WTC11 (cell line): ENCODE results near the gene PTX4. TPM values are rescaled to one million over a fixed set of nuclear protein-coding genes. Genes with fewer than 3 reads are reported as not detected.

Source experiments
- ATAC-seq: fragments of 200-7000 bp; cut with Tn5 transposase; 2 replicates; pipeline ENCODE4 v1.10.0; 2021; ENCODE audit warnings: mild to moderate bottlenecking, moderate library complexity
- CTCF ChIA-PET: fragments of 300-600 bp; sonication (Branson Sonifier 250); formaldehyde crosslinking; loops from one replicate; lab custom pipeline; 2021; ENCODE audit warnings: antibody characterized with exemption; lab: Charles Lee
- POLR2A ChIA-PET: fragments of 350-600 bp; sonication (Branson Sonifier 250); formaldehyde crosslinking; loops from one replicate; lab custom pipeline; 2021; ENCODE audit warnings: antibody characterized with exemption; lab: Charles Lee
- DNase-seq: peaks from one replicate; pipeline ENCODE4 v3.0.0; 2021; ENCODE audit warnings: low spot score
- H3K27ac Mint-ChIP-seq: 2 replicates; pipeline ENCODE4 v1.8.0; 2021; ENCODE audit warnings: mixed read lengths
- H3K27me3 Mint-ChIP-seq: 2 replicates; pipeline ENCODE4 v1.8.0; 2021; ENCODE audit warnings: low read depth, mild to moderate bottlenecking, moderate library complexity, mixed read lengths
- H3K36me3 Mint-ChIP-seq: 2 replicates; pipeline ENCODE4 v1.8.0; 2021; ENCODE audit warnings: mixed read lengths
- H3K4me1 Mint-ChIP-seq: 2 replicates; pipeline ENCODE4 v1.8.0; 2022; ENCODE audit warnings: mixed read lengths
- H3K4me3 Mint-ChIP-seq: 2 replicates; pipeline ENCODE4 v1.8.0; 2021; ENCODE audit warnings: mild to moderate bottlenecking, moderate library complexity, mixed read lengths
- H3K9me3 Mint-ChIP-seq: 2 replicates; pipeline ENCODE4 v1.8.0; 2021; ENCODE audit warnings: mixed read lengths
- ATF2 ChIP-seq: sonication (generic); formaldehyde crosslinking; IDR thresholded peaks from 2 replicates; pipeline ENCODE4 v1.8.1; 2022; ENCODE audit warnings: low read depth, missing genetic modification reagents, borderline replicate concordance
- CBFB ChIP-seq: sonication (generic); formaldehyde crosslinking; IDR thresholded peaks from 2 replicates; pipeline ENCODE4 v1.8.1; 2022; ENCODE audit warnings: mild to moderate bottlenecking, low read depth, missing genetic modification reagents
- CTCF ChIP-seq: fragments of 200-600 bp; IDR thresholded peaks from 2 replicates; pipeline ENCODE4 v1.8.0; 2022; ENCODE audit warnings: antibody characterized with exemption
- E2F1 ChIP-seq: sonication (generic); formaldehyde crosslinking; IDR thresholded peaks from 2 replicates; pipeline ENCODE4 v1.8.0; 2022; ENCODE audit warnings: mild to moderate bottlenecking, missing genetic modification reagents
- E2F5 ChIP-seq: sonication (generic); formaldehyde crosslinking; IDR thresholded peaks from 2 replicates; pipeline ENCODE4 v1.8.1; 2022; ENCODE audit warnings: mild to moderate bottlenecking, moderate library complexity, missing genetic modification reagents
- HMGA2 ChIP-seq: fragments of 250-450 bp; sonication (Bioruptor Pico); IDR thresholded peaks from 2 replicates; pipeline ENCODE4 v1.4.0; 2021; ENCODE audit warnings: mild to moderate bottlenecking, moderate library complexity
- JUN ChIP-seq: sonication (generic); formaldehyde crosslinking; IDR thresholded peaks from 2 replicates; pipeline ENCODE4 v1.8.0; 2023; ENCODE audit warnings: mild to moderate bottlenecking, missing genetic modification reagents
- KAT7 ChIP-seq: sonication (generic); formaldehyde crosslinking; IDR thresholded peaks from 2 replicates; pipeline ENCODE4 v1.8.1; 2023; ENCODE audit warnings: missing genetic modification reagents, mild to moderate bottlenecking, borderline replicate concordance
- MLX ChIP-seq: sonication (generic); formaldehyde crosslinking; IDR thresholded peaks from 2 replicates; pipeline ENCODE4 v1.8.1; 2023; ENCODE audit warnings: mild to moderate bottlenecking, missing genetic modification reagents, moderate library complexity
- MYBL2 ChIP-seq: sonication (generic); formaldehyde crosslinking; IDR thresholded peaks from 2 replicates; pipeline ENCODE4 v1.8.1; 2023; ENCODE audit warnings: mild to moderate bottlenecking, moderate library complexity, missing genetic modification reagents
- NFATC4 ChIP-seq: fragments of 250-450 bp; sonication (Bioruptor Pico); IDR thresholded peaks from 2 replicates; pipeline ENCODE4 v1.9.0; 2021; ENCODE audit warnings: mild to moderate bottlenecking
- NFE2L1 ChIP-seq: sonication (generic); formaldehyde crosslinking; IDR thresholded peaks from 2 replicates; pipeline ENCODE4 v1.8.1; 2023; ENCODE audit warnings: missing genetic modification reagents
- PRDM15 ChIP-seq: sonication (generic); formaldehyde crosslinking; IDR thresholded peaks from 2 replicates; pipeline ENCODE4 v1.8.0; 2022; ENCODE audit warnings: missing genetic modification reagents
- TCF7 ChIP-seq: sonication (generic); formaldehyde crosslinking; IDR thresholded peaks from 2 replicates; pipeline ENCODE4 v1.8.0; 2022; ENCODE audit warnings: mild to moderate bottlenecking, low read depth, missing genetic modification reagents, moderate library complexity
- ZBTB43 ChIP-seq: sonication (generic); formaldehyde crosslinking; IDR thresholded peaks from 2 replicates; pipeline ENCODE4 v1.8.1; 2023; ENCODE audit warnings: mild to moderate bottlenecking, missing genetic modification reagents
- ZMAT4 ChIP-seq: fragments of 250-450 bp; sonication (Bioruptor Pico); IDR thresholded peaks from 2 replicates; pipeline ENCODE4 v1.9.0; 2021; ENCODE audit warnings: mild to moderate bottlenecking
- ZNF396 ChIP-seq: fragments of 250-450 bp; sonication (Bioruptor Pico); IDR thresholded peaks from 2 replicates; pipeline ENCODE4 v1.8.0; 2021; ENCODE audit warnings: mild to moderate bottlenecking, moderate library complexity, borderline replicate concordance
- total RNA-seq: library from RNA; stranded (reverse); gene quantifications from 3 replicates; pipeline ENCODE4 v1.2.3, GENCODE V29; 2021

The PTX4 gene
- total RNA-seq, 1 experiment from 2014 or later, result 0.26 TPM

GRCh38 chr16:1458336-1458976 lies 30.3 kb downstream of the PTX4 start:
- no peak for DNase-seq
- Mint-ChIP-seq H3K4me3 (no peak overlapping the region), H3K27ac (no peak overlapping the region), H3K36me3 (no peaks in the 10 kb centered on the region), H3K4me1 (no peaks in the 10 kb centered on the region), H3K9me3 (no peaks in the 10 kb centered on the region), H3K27me3 (no peaks in the 10 kb centered on the region)
- POLR2A ChIA-PET, result no interaction called here
- CTCF ChIA-PET, result interaction anchor here (1.3 kb wide), 1 partner anchor 247 kb away, joined by 3 read pairs; no protein-coding TSS in a partner anchor
- TF ChIP-seq ZMAT4 (CRISPR knock-in tag) (no peak), CBFB (CRISPR knock-in tag) (no peak)
- ATAC-seq, result no peak

GRCh38 chr16:1457489-1458245 lies 31.1 kb downstream of the PTX4 start:
- CTCF ChIA-PET, result no interaction called here
- DNase-seq, result no peak
- H3K36me3 Mint-ChIP-seq, result no peaks in the 10 kb centered on the region
- no peaks in the 10 kb centered on the region for H3K27me3 Mint-ChIP-seq
- no peak overlapping the region for H3K27ac Mint-ChIP-seq
- TF ChIP-seq E2F1 (no peak), MYBL2 (CRISPR knock-in tag) (no peak), KAT7 (CRISPR knock-in tag) (no peak), TCF7 (no peak), E2F5 (CRISPR knock-in tag) (no peak), NFATC4 (CRISPR knock-in tag) (no peak), CTCF (no peak), ATF2 (no peak), JUN (no peak), ZNF396 (no peak)
- no peak for ATAC-seq
- POLR2A ChIA-PET, result no interaction called here
- no peaks in the 10 kb centered on the region for H3K4me1 Mint-ChIP-seq
- H3K4me3 Mint-ChIP-seq, result no peak overlapping the region
- H3K9me3 Mint-ChIP-seq, result no peaks in the 10 kb centered on the region

GRCh38 chr16:1456951-1457350 lies 31.8 kb downstream of the PTX4 start:
- no peak overlapping the region for H3K4me3 Mint-ChIP-seq
- DNase-seq (no peak), ATAC-seq (no peak)
- H3K4me1 Mint-ChIP-seq, result no peaks in the 10 kb centered on the region
- ChIA-PET POLR2A (no interaction called here), CTCF (no interaction called here)
- no peaks in the 10 kb centered on the region for H3K27me3 Mint-ChIP-seq
- H3K9me3 Mint-ChIP-seq, result no peaks in the 10 kb centered on the region
- H3K27ac Mint-ChIP-seq, result no peak overlapping the region
- no peaks in the 10 kb centered on the region for H3K36me3 Mint-ChIP-seq
- TF ChIP-seq NFE2L1 (CRISPR knock-in tag) (no peak), NFATC4 (CRISPR knock-in tag) (no peak), MLX (CRISPR knock-in tag) (no peak), ZBTB43 (CRISPR knock-in tag) (no peak), HMGA2 (no peak), PRDM15 (no peak)
